Liver (tissue), 9 donors: ENCODE results near the gene TACR1. TPM values are rescaled to one million over a fixed set of nuclear protein-coding genes. Genes with fewer than 3 reads are reported as not detected.

Source experiments
- DNase-seq: peaks from one replicate; pipeline ENCODE4 v3.0.0-alpha.2; 2017; ENCODE audit warnings: low spot score
- H3K27ac ChIP-seq, 2 donors: one replicate each; pipeline ENCODE4 v1.7.0; 2013; ENCODE audit warnings: inconsistent platforms in 2 of 2, low read length in 2 of 2, control low read depth in 1 of 2, low read depth in 1 of 2, mild to moderate bottlenecking in 1 of 2
- H3K27me3 ChIP-seq, 4 donors: one replicate each; pipeline versions ENCODE4 v1.6.1 to v1.7.0; 2013; ENCODE audit warnings: low read length in 3 of 4, inconsistent platforms in 1 of 4, mild to moderate bottlenecking in 1 of 4, moderate library complexity in 1 of 4; ENCODE audit not compliant: control insufficient read depth in 4 of 4, insufficient read depth in 4 of 4
- H3K36me3 ChIP-seq, 4 donors: one replicate each; pipeline versions ENCODE4 v1.6.1 to v1.7.0; 2013; ENCODE audit warnings: low read length in 3 of 4, mild to moderate bottlenecking in 3 of 4, low read depth in 1 of 4, moderate library complexity in 1 of 4; ENCODE audit not compliant: control insufficient read depth in 4 of 4, insufficient read depth in 3 of 4
- H3K4me1 ChIP-seq, 4 donors: one replicate each; pipeline versions ENCODE4 v1.6.1 to v1.7.0; 2013; ENCODE audit warnings: low read length in 3 of 4, mild to moderate bottlenecking in 3 of 4, moderate library complexity in 1 of 4; ENCODE audit not compliant: control insufficient read depth in 4 of 4, insufficient read depth in 4 of 4
- H3K4me3 ChIP-seq, 3 donors: one replicate each; pipeline versions ENCODE4 v1.6.1 to v1.7.0; 2013; ENCODE audit warnings: low read length in 3 of 3, control low read depth in 1 of 3, low read depth in 1 of 3, mild to moderate bottlenecking in 1 of 3
- H3K9ac ChIP-seq, 2 donors: one replicate each; pipeline ENCODE4 v1.7.0; 2013; ENCODE audit warnings: low read length in 2 of 2, mild to moderate bottlenecking in 2 of 2, moderate library complexity in 2 of 2, control low read depth in 1 of 2, low read depth in 1 of 2
- H3K9me3 ChIP-seq, 4 donors: one replicate each; pipeline versions ENCODE4 v1.6.1 to v1.7.0; 2013; ENCODE audit warnings: low read length in 3 of 4; ENCODE audit not compliant: control insufficient read depth in 4 of 4
- ATF3 ChIP-seq: IDR thresholded peaks from 2 replicates; pipeline ENCODE4 v1.6.1; 2016; ENCODE audit warnings: antibody characterized with exemption
- CTCF ChIP-seq: fragments of 150-350 bp; IDR thresholded peaks from 2 replicates; pipeline ENCODE4 v1.5.1; 2017; ENCODE audit warnings: improper control_type of control experiment, low read depth, low read length; ENCODE audit not compliant: missing input control
- EGR1 ChIP-seq, 2 donors: IDR thresholded peaks; 2 replicates each; pipeline ENCODE4 v1.6.1; 2016 to 2018; ENCODE audit warnings: antibody characterized with exemption in 2 of 2, low read depth in 2 of 2
- FOXA1 ChIP-seq: IDR thresholded peaks from 2 replicates; pipeline ENCODE4 v1.6.1; 2016; ENCODE audit warnings: antibody characterized with exemption
- GABPA ChIP-seq, 2 donors: IDR thresholded peaks in 1 of 2; conservative IDR thresholded peaks in 1 of 2; 2 replicates each; pipeline ENCODE4 v1.6.1; 2016; ENCODE audit warnings: antibody characterized with exemption in 2 of 2, mild to moderate bottlenecking in 1 of 2, moderate library complexity in 1 of 2
- HNF4G ChIP-seq: IDR thresholded peaks from 2 replicates; pipeline ENCODE4 v1.6.1; 2016; ENCODE audit warnings: antibody characterized with exemption
- NR2F2 ChIP-seq: IDR thresholded peaks from 2 replicates; pipeline ENCODE4 v1.6.1; 2016; ENCODE audit warnings: antibody characterized with exemption
- RAD21 ChIP-seq, 2 donors: IDR thresholded peaks; 2 replicates each; pipeline ENCODE4 v1.6.1; 2016; ENCODE audit warnings: antibody characterized with exemption in 2 of 2, mild to moderate bottlenecking in 2 of 2
- SP1 ChIP-seq: IDR thresholded peaks from 2 replicates; pipeline ENCODE4 v1.6.1; 2018; ENCODE audit warnings: antibody characterized with exemption, mild to moderate bottlenecking
- TAF1 ChIP-seq: conservative IDR thresholded peaks from 2 replicates; pipeline ENCODE4 v1.6.1; 2016; ENCODE audit warnings: antibody characterized with exemption, mild to moderate bottlenecking
- YY1 ChIP-seq: IDR thresholded peaks from 2 replicates; pipeline ENCODE4 v1.6.1; 2016; ENCODE audit warnings: antibody characterized with exemption, mild to moderate bottlenecking
- ZBTB33 ChIP-seq: IDR thresholded peaks from 2 replicates; pipeline ENCODE4 v1.6.1; 2016; ENCODE audit warnings: antibody characterized with exemption
- whole genome bisulfite sequencing: extraction: QIAGEN DNeasy Blood & Tissue Kit; methylation state at CpG from one replicate; pipeline ENCODE4 v1.1.7; 2013; 5-methylcytosine and 5-hydroxymethylcytosine counted together
- polyA plus RNA-seq, 2 donors: library from polyadenylated mRNA; stranded (reverse) in 1 of 2; unstranded in 1 of 2; fragments of 200-250 nt in 1 of 2; fragments of >200 nt in 1 of 2; fragmentation: Nextera tagmentation in 1 of 2; extraction: Ambion mirVana in 1 of 2; gene quantifications; one replicate each; pipeline versions ENCODE4 v1.2.1 to v1.2.3, GENCODE V29; 2013 to 2015
- total RNA-seq, 2 donors: library from RNA; depleted of rRNA; stranded (reverse); fragments of >200 nt; gene quantifications; one replicate each; pipeline ENCODE4 v1.2.3, GENCODE V29; 2014
- donor health status: healthy.
- donor health status: healthy.
- donor health status: healthy.
- donor health status: healthy.
- donor health status: healthy.

The TACR1 gene
- total and polyA plus RNA-seq, 4 donors, result 0.02 to 0.84 (median 0.14) TPM; not detected in 1

GRCh38 chr2:75055142-75055819, 144.0 kb downstream of the TACR1 start:
- Histone ChIP-seq H3K4me1 (no peaks in the 10 kb centered on the region), H3K27me3 (no peaks in the 10 kb centered on the region), H3K36me3 (no peaks in the 10 kb centered on the region), H3K9me3 (no peaks in the 10 kb centered on the region), H3K4me3 (no peak overlapping the region), H3K9ac (no peak overlapping the region), H3K27ac (no peak overlapping the region)
- TF ChIP-seq TAF1, result no peak
- no peak for TF ChIP-seq FOXA1
- TF ChIP-seq NR2F2, result no peak
- no peak for TF ChIP-seq SP1
- 83% methylated on average over 6 of the region's 6 CpGs for whole genome bisulfite sequencing
- no peak for DNase-seq

GRCh38 chr2:75054296-75054695, 145.0 kb downstream of the TACR1 start:
- no peak for DNase-seq
- H3K36me3 ChIP-seq, result no peaks in the 10 kb centered on the region
- 85% methylated on average over 2 of the region's 2 CpGs for WGBS
- H3K4me1 ChIP-seq, result no peaks in the 10 kb centered on the region
- TF ChIP-seq GABPA (IDR thresholded peaks at IDR 0.05 in 1 of 2, conservative IDR thresholded peaks at IDR 0.05 in 1 of 2) (no peak), FOXA1 (no peak), CTCF (no peak), NR2F2 (no peak), ATF3 (no peak), SP1 (no peak), EGR1 (IDR thresholded peaks at IDR 0.05; ENCODE audit: low read depth in 2 of 2) (no peak), ZBTB33 (no peak), HNF4G (no peak), TAF1 (no peak)
- no peak overlapping the region for H3K27ac ChIP-seq
- no peak overlapping the region for H3K9ac ChIP-seq
- H3K27me3 ChIP-seq, result no peaks in the 10 kb centered on the region
- H3K9me3 ChIP-seq, result no peaks in the 10 kb centered on the region
- no peak overlapping the region for H3K4me3 ChIP-seq

- 50% methylated on average over 7 of the region's 7 CpGs for WGBS
- Histone ChIP-seq H3K27me3 (no peaks in the 10 kb centered on the region), H3K9me3 (no peaks in the 10 kb centered on the region), H3K4me1 (no peaks in the 10 kb centered on the region), H3K4me3 (no peak overlapping the region), H3K9ac (no peak overlapping the region), H3K36me3 (no peaks in the 10 kb centered on the region), H3K27ac (no peak overlapping the region)
- DNase-seq, result no peak
- TF ChIP-seq EGR1 (IDR thresholded peaks at IDR 0.05; ENCODE audit: low read depth in 2 of 2), result no peak
- TF ChIP-seq CTCF, result peak; percentile 49
- no peak for TF ChIP-seq SP1
- no peak for TF ChIP-seq YY1
- peak; percentile 54 to 79 for TF ChIP-seq RAD21 (IDR thresholded peaks at IDR 0.05)
- TF ChIP-seq ATF3, result no peak
Observed at GRCh38 chr2:75053484-75054112, 145.7 kb downstream of the TACR1 start.
